KOPT-K1 (cell line): ENCODE results near the gene SKI.

ENCODE experiments used
- H3K27ac ChIP-seq: fragments of 200-600 bp; sonication (generic); 2 replicates; pipeline ENCODE4 v1.5.1; 2016; ENCODE audit warnings: antibody characterized with exemption, mild to moderate bottlenecking, low read depth, low read length; ENCODE audit not compliant: poor library complexity, severe bottlenecking
- H3K36me3 ChIP-seq: fragments of 200-600 bp; sonication (generic); 2 replicates; pipeline ENCODE4 v1.5.1; 2017; ENCODE audit warnings: antibody characterized with exemption, mild to moderate bottlenecking, low read length, moderate library complexity; ENCODE audit not compliant: insufficient read depth
- H3K9me3 ChIP-seq: fragments of 200-600 bp; sonication (generic); 2 replicates; pipeline ENCODE4 v1.5.1; 2017; ENCODE audit warnings: antibody characterized with exemption, low read length, mild to moderate bottlenecking; ENCODE audit not compliant: insufficient read depth, poor library complexity, severe bottlenecking

SKI gene

DNA sequence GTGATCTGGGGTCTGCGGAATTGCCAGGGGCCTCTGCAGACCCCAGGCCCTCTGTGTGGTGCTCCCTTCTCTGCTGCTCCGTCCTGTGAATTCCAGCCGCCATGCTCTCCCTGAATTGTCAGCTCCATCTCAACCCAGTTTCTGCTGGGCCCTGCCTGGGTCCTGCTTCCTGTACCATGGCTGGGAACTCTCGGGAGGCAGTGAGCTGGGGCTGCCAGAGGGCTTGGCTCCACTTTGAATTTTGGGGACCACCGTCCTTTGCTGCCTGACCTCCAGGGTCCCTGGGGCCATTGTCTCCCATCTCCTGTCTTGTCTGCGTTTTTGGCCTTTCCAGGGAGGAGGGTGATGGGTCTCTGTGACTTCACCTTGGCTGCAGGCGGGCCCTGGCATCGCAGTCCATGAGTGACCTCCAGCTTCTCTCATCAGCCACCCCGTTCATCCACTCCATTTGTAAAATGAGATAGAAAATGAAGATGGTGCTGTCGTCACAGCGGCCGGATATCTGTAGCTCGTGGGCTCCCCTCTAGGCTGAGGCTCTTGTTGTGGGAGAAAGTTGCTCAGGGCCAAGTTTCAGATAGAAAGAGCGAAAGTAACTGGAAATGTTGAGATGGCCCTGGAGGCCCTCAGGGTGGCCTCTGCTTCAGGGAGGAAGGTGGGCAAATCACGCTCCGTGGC, 38.3 kb downstream of the SKI start:
- H3K27ac ChIP-seq = no peak overlapping the region

DNA sequence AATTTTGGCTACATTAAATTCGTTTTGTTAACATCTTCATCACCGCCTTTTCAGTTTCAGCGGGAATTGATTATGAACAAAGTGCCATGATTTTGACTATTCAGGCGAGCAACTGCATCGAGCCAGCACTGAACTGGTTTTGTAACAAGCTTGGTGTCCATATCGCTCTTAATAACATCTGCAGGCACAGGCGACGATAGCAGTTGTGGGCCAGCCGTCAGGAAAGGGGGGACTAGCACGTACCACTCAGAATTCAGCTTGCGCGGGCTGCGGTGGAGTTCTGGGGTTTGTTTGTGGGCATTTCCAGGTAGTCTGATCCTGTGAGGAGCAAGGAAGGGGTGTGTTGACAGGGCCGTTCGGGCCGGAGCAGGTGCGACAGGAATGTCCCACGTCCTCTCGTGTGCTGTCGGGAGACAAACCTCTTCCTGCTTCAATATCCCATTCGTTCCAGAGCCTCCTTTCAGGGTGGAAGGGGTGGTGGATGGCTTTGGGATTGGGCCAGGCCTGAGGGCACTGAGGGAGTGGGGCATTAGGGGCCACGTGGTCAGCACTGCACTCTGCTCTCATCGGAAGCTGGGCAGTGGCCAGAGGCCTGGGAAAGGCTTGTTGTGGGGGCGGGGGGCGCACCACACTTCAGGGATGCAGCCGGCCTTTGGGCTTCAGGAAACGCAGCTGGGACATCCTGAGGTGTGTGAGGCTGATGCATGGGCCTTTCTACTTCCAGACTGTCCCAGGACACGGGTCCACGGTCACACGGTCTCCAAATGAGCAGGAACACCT, 39.1 kb downstream of the SKI start:
- H3K9me3 ChIP-seq = no peaks in the 10 kb centered on the region
- no peaks in the 10 kb centered on the region for H3K36me3 ChIP-seq
- H3K27ac ChIP-seq = no peak overlapping the region

More for the DNA sequence above, 38.3 kb downstream of the SKI start:
- no peaks in the 10 kb centered on the region for H3K36me3 ChIP-seq
- no peaks in the 10 kb centered on the region for H3K9me3 ChIP-seq

DNA sequence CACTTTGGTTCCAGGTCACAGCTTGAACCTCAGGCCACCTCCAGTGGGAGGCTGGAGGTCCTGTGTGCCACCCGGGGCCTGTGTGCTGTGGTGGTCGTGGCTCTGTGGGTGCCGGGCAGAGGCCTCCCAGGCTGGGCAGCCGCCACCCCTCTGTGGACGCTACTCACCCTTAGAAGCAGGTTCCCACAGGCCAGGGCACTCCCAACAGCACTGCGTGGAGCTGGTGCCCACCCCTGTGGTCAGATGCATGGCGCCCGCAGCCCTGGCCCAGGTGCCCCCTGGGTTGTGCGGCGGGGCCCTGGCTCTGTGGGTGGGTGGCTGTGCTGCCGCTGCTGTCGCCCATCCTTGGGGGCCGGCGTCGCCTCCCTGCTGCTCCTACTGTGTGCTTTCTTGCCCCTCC, 39.7 kb downstream of the SKI start:
- Histone ChIP-seq H3K27ac (no peak overlapping the region), H3K9me3 (no peaks in the 10 kb centered on the region), H3K36me3 (no peaks in the 10 kb centered on the region)

DNA sequence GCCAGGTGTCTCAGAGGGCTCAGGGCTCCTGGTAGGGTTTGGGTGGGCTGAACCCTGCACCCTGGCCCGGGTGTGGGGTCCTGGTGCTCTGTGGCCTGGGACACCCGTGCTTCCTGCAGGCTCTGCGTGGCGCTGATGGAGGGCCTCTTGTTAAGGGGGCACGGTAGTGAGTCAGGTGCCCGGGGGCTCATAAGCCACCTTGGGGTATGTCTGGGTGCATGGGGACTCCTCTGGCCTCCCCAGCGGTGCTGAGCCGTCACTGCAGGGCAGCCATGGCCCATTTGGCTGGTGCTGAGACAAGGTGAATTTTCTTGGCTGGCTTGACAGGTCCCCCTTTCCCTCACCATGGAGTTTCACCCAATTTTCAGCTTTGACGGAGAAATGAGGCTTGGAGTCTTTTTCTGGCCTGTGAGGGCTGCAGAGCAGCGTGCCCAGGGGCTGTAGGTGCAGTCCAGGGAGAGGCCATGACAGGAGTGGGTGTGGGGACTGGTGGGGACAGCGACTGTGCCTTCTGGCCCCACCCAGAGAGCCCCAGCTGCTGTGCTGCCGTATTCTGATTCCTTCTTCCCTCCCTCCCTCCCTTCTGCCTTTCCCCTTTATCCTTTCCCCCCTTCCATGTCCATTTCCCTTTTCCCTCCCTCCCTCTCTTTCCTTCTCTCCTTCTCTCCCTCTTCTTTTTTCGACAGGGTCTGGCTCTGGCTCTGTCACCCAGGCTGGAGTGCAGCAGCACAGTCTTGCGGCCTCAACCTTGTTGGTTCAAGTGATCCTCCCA, 40.4 kb downstream of the SKI start:
- H3K36me3 ChIP-seq = no peaks in the 10 kb centered on the region
- H3K9me3 ChIP-seq = no peaks in the 10 kb centered on the region
- no peak overlapping the region for H3K27ac ChIP-seq

DNA sequence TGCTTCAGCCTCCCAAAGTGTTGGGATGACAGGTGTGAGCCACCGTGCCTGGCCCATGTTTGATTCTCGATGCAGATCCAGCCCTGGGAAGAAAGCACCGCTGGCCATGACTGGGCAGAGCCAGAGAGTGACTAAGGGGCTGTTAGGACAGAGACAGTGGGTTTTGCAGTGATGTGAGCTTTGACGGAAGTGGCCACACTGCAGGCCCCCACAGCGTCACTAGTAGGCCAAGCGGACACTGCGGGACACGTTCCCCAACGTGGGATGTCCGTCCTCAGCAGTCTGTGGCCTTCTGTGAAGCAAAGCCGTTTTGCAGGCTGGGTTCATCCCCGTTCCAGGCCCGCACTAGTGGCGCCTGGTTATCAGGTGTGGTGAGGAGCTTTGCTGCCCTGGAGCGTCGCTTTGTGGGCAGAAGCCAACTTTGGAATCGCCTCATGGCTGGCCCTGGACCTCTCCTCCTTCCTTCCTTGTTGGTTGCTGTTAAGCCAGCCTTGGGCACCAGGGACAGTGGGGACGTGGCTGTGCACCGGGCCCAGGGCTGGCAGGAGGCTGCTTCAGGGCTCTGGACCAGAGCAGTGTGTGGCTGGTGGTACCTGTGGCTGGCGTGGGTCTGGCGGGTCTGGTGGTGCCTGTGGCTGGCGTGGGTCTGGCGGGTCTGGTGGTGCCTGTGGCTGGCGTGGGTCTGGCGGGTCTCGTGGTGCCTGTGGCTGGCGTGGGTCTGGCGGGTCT, 41.2 kb downstream of the SKI start:
- H3K36me3 ChIP-seq = no peaks in the 10 kb centered on the region
- H3K9me3 ChIP-seq = no peaks in the 10 kb centered on the region
- no peak overlapping the region for H3K27ac ChIP-seq

DNA sequence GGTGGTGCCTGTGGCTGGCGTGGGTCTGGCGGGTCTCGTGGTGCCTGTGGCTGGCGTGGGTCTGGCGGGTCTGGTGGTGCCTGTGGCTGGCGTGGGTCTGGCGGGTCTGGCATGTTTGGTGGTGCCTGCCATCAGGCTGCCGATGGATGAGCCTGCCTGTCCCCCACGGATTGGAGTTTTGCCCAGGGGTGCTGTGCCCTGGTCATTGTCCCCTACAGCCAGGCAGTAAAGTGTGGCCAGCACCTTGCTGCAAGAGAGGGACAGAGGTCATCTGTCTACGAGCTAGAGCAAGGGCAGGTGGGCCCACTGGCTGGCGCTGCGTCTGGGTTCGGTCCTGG, 41.8 kb downstream of the SKI start:
- H3K27ac ChIP-seq = no peak overlapping the region
- no peaks in the 10 kb centered on the region for H3K36me3 ChIP-seq
- no peaks in the 10 kb centered on the region for H3K9me3 ChIP-seq

DNA sequence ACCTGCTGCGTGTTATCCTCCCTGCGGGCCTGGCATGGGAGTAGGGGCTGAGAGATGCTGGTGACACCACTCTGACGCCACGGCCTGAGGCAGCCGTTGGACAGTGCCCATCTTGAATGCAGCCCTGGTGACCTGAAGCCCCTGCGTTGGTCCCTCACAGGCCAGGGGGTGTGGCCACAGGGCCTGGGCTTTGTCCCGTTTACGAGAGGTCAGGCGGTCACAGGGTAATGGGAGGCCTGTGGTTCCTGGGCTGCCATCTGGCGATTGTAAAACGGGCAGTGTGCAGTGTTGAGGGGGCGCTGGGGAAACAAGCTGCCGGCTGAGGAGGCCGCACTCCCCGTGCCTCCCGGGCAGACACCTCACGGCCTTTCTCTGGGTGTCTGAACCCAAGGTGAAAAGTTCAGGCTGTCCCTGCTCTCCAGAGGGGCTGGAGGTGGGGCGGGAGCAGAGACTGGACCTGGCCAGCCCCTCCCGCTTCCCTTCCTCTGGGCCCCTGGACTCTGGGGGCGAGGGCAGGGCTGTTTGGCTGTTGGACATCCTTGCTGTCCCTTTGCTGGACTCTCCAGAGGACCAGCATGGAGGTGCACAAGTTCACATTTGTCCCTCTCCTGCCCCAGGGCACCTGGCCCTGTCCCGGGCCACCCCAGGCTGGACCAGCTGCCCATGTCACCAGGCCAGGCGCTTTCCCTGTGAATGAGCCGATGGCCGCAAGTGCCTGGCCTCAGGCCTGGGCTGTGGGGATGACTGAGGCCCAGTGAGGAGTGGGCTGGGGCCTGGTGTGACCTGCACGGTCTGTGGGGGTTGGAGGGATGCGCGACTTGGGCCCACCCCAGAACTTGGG, 42.4 kb downstream of the SKI start:
- no peak overlapping the region for H3K27ac ChIP-seq
- no peaks in the 10 kb centered on the region for H3K36me3 ChIP-seq
- H3K9me3 ChIP-seq = no peaks in the 10 kb centered on the region

DNA sequence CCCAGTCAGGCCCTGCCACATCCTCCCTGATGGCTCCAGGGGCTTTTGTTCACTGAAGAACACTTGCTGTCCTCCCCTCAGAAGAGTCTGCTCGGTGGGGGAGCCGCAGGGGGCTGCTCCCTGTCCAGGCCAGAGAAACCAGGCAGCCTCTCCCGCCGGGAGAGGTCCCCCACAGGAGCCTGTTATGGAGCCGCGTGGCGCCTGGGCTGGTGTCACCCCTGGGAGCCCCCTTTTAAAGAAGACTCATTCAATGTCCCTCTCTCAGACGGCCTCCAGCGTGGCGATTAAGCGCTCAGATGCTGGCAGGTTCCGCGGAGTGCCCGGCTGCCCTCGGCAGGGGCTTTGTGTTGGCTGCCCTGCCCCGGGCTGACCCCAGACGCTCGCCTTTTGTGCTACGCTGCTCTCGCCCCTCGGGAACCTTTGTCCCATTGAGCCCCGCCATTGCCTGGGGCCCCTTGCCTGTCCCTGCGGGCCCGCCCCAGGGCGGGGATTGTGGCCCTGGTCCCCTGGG, 43.1 kb downstream of the SKI start:
- no peaks in the 10 kb centered on the region for H3K9me3 ChIP-seq
- H3K36me3 ChIP-seq = no peaks in the 10 kb centered on the region
- H3K27ac ChIP-seq = no peak overlapping the region

DNA sequence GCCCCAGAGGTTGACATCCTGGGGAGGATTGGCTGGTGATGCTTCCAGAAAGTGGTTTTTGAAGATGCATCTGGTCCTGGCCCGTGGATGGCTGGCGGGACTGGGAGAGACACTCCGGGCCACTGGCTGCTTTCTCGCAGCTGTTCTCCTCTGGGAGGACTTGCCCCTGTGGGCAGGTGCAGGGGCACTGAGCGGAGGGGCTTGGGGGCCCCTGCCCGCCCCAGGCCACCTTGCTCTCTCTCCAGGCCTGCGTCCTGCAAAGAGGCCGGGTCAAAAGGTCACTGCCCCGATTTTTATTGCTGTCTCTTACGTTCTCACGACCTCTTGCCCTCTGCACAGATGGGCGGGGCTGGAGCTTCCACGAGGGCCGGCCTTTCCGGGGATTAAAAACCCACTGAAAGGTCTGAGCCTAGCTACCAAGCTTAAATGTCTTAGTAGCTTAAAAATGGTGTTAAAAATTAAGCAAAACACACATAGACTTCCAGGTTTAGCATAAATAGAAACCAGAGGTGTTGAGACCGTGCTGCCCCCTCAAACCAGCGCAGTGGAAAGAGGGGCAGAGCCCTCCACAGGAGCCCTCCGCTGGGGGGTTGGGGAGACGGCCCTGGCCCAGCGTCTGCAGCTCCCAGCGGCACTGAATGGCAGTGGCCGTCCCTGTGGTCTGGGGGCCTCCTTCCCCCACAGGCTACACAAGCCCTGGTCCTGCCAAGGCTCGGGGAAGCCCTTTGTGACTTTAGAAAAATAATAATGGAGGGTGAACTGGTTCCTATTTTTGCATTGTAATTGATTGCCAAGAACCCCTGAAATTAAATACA, 43.9 kb downstream of the SKI start:
- Histone ChIP-seq H3K36me3 (no peaks in the 10 kb centered on the region), H3K27ac (no peak overlapping the region), H3K9me3 (no peaks in the 10 kb centered on the region)

DNA sequence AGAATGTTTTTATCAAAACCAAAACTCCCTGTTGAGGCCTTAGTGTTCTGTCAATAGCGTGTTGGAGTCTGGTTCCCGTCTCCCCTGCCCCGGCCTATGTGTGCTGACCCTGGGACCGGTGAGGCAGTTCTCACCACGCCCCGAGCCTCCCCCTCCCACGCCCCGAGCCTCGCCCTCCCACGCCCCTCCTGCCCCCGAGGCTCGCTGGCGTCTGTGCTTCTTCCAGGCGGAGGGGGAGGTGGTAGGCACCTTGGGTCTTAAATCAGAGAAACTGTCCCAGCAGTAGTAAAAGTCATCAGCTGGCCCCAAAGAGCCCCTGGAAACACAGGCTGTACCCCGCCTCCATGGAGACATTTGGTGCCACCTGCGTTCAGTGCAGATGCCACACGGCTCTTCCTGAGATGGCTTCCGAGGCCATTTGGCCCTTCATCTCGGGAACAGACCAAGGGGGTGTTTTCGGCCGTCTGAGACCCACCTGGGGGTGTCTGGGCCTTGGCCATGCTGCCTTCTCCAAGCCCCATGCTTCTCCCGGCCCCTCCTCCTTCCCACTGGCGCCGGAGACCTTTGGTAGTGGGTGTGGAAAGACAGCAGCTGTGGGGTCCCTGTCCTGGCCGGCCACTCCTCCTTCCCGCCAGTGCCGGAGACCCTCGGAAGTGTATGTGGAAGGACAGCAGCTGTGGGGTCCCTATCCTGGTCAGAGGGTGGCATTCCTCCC, 44.7 kb downstream of the SKI start:
- no peak overlapping the region for H3K27ac ChIP-seq
- no peaks in the 10 kb centered on the region for H3K36me3 ChIP-seq
- H3K9me3 ChIP-seq = peaks cover 6% of the 10 kb centered on the region

DNA sequence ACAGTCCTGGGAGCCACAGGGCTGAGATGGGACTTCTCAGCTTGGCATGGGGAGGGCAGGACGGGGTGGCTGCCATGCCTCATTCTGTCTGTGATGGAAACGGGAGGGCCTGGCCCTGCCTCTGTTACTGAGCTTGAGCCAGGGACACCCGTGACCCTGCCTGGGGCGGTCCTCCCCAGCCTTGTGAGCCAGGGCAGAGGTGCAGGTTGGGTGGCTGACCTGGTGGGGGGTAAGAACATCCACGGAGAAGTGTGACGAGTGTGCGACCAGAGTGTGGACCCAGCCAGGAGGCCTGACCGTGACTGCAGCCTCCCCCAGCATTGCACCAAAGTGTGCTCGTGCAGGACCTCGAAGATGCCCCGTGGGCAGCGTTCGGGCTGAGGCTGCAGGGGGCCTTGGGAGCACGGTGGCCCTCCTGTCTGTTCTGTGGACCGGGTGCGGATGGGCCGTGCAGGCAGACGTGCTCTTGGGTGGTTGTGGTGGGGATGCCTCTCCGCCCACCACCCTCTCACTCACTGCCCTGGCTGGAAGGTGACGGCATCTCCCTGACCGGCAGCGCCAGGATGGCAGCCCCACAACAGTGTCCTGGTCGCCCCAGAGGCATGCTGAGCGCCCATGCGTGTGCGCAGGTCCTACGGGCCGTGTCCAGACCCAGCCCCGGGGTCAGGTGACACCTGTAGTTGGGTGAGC, 45.4 kb downstream of the SKI start:
- Histone ChIP-seq H3K27ac (no peak overlapping the region), H3K36me3 (no peaks in the 10 kb centered on the region), H3K9me3 (peaks cover 7% of the 10 kb centered on the region)

DNA sequence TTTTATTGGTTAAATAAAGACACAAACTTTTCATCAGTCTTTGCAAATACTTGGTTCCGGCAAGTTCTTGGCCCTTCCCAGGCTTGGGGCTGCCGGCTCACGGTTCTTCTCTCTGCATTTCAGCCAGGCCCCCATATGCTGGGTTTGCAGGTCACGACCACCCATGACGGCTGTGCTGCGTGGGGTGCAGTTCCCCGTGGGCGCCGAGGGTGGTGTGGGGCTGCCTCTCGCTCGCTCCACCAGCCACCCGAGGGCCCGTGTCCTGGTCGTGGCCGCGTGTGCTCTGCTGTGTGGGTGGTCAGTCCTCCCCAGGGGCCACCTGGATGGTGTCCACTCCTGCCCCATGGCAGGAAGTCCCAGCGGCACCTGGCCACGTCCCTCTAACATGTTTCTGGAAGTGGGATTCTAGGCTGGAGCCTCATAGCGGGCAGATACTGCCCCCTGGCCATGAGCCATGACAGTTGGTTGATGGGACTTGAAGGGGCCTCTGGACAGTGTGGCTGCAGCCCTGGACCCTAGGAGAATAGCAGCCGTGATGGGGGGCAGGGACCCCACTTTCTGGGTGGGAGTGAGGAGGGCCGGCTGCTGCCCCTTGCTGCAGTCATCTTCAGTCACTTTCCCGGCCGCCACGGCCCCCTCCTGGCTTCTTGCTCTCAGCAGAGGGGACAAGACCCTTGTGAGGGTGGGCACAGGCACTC, 46.3 kb downstream of the SKI start:
- no peak overlapping the region for H3K27ac ChIP-seq
- H3K36me3 ChIP-seq = no peaks in the 10 kb centered on the region
- peaks cover 7% of the 10 kb centered on the region for H3K9me3 ChIP-seq
